ENCODE data around the gene KATNAL2. TPM values are rescaled to one million over a fixed set of nuclear protein-coding genes. Genes with fewer than 3 reads are reported as not detected.

The KATNAL2 gene
- total RNA-seq (2013) = 0.39 TPM
- polyA plus RNA-seq (under 1 TPM in 2 of 3 donors, not detected in 1; 0.35 to 0.36 TPM), polyA minus RNA-seq (0.96 and 0.97 TPM in 2 replicates), total RNA-seq (0.28 to 5.7 (median 0.86) reads per million in 11 experiments)

GRCh38 chr18:46917108-46917802, at the start of gene KATNAL2, which contains the start of gene PIAS2:
KATNAL2 (plus strand) TSS chr18:46917602; CDS start chr18:46946873, 29,271 bp downstream.
PIAS2 (minus strand) TSS chr18:46917507; CDS start chr18:46917345, 162 bp downstream.
- H3K9ac ChIP-seq (ENCODE audit: insufficient read depth, low read length, poor library complexity, severe bottlenecking) = peak within 1 kb of the TSS; percentile 74
- peaks cover 0 to 10% (median 0%) of the 10 kb centered on the region in 3 donors for H3K27me3 Mint-ChIP-seq (ENCODE audit: low read depth in 3 of 3)
- H3K27ac Mint-ChIP-seq = peak within 1 kb of the TSS; percentile 67 to 85 (median 79)
- peak; percentile 53 to 70 (median 60) for DNase-seq
- peak within 1 kb of the TSS; percentile 90 for H2AFZ ChIP-seq (ENCODE audit: insufficient read depth, low read depth, low read length, poor library complexity, severe bottlenecking)
- no peaks in the 10 kb centered on the region for H3K36me3 Mint-ChIP-seq
- under 1% methylated on average over 95 of the region's 107 CpGs for WGBS (ENCODE audit: insufficient coverage)
- H3K4me2 ChIP-seq (replicated peaks; ENCODE audit: extremely low read depth, low read length, poor library complexity, severe bottlenecking) = peak within 1 kb of the TSS; percentile 93
- peak within 1 kb of the TSS; percentile 71 to 98 (median 84) for H3K4me3 ChIP-seq (replicated peaks in 1 of 3; ENCODE audit: low read depth in 2 of 3, low read length in 3 of 3)
- H3K36me3 ChIP-seq (replicated peaks in 1 of 2; ENCODE audit: control insufficient read depth in 1 of 2, insufficient read depth in 2 of 2, low read length in 2 of 2) = no peaks in the 10 kb centered on the region
- peak within 1 kb of the TSS; percentile 36 to 73 for H3K27ac ChIP-seq (ENCODE audit: low read depth in 1 of 2, low read length in 2 of 2)
- intact Hi-C loops (cut with micrococcal nuclease) = no loop called here
- no peaks in the 10 kb centered on the region for H3K27me3 ChIP-seq (ENCODE audit: control insufficient read depth in 2 of 2, insufficient read depth in 2 of 2, low read length in 2 of 2)
- H3K4me1 ChIP-seq (ENCODE audit: control insufficient read depth in 1 of 2, insufficient read depth in 2 of 2, low read length in 2 of 2) = peaks cover 18 to 23% of the 10 kb centered on the region in 2 donors
- H4K20me1 ChIP-seq (ENCODE audit: insufficient read depth, low read length) = peaks cover 10% of the 10 kb centered on the region
- H3K79me2 ChIP-seq (ENCODE audit: insufficient read depth, low read length) = peaks cover 42% of the 10 kb centered on the region
- no peak for TF ChIP-seq CTCF (IDR thresholded peaks at IDR 0.05)
- H3K9me3 ChIP-seq (replicated peaks in 1 of 2; ENCODE audit: control insufficient read depth in 1 of 2, insufficient read depth in 1 of 2, low read length in 2 of 2) = no peaks in the 10 kb centered on the region
- peaks cover 40% of the 10 kb centered on the region for H3K4me1 Mint-ChIP-seq
- H3K4me3 Mint-ChIP-seq = peak within 1 kb of the TSS; percentile 89 to 94
- H3K9me3 Mint-ChIP-seq = peaks cover 0 to 1% (median 0%) of the 10 kb centered on the region in 7 donors

GRCh38 chr18:46868169-46868921, 49.1 kb upstream of the KATNAL2 start:
- Histone ChIP-seq H3K27ac (ENCODE audit: low read depth in 1 of 2, low read length in 2 of 2) (peak overlapping the region in 1 of 2 donors; percentile 40), H3K36me3 (replicated peaks in 1 of 2; ENCODE audit: control insufficient read depth in 1 of 2, insufficient read depth in 2 of 2, low read length in 2 of 2) (peaks cover 0 to 35% of the 10 kb centered on the region in 2 donors), H3K4me2 (replicated peaks; ENCODE audit: extremely low read depth, low read length, poor library complexity, severe bottlenecking) (no peak overlapping the region), H3K79me2 (ENCODE audit: insufficient read depth, low read length) (no peaks in the 10 kb centered on the region), H4K20me1 (ENCODE audit: insufficient read depth, low read length) (no peaks in the 10 kb centered on the region), H3K27me3 (ENCODE audit: control insufficient read depth in 2 of 2, insufficient read depth in 2 of 2, low read length in 2 of 2) (no peaks in the 10 kb centered on the region), H2AFZ (ENCODE audit: insufficient read depth, low read depth, low read length, poor library complexity, severe bottlenecking) (no peak overlapping the region), H3K9ac (ENCODE audit: insufficient read depth, low read length, poor library complexity, severe bottlenecking) (no peak overlapping the region), H3K4me1 (ENCODE audit: control insufficient read depth in 1 of 2, insufficient read depth in 2 of 2, low read length in 2 of 2) (peaks cover 0 to 5% of the 10 kb centered on the region in 2 donors), H3K9me3 (replicated peaks in 1 of 2; ENCODE audit: control insufficient read depth in 1 of 2, insufficient read depth in 1 of 2, low read length in 2 of 2) (peaks cover 30 to 31% of the 10 kb centered on the region in 2 donors), H3K4me3 (replicated peaks in 1 of 3; ENCODE audit: low read depth in 2 of 3, low read length in 3 of 3) (peak overlapping the region in 1 of 3 experiments; percentile 22)
- Mint-ChIP-seq H3K9me3 (peaks cover 27 to 42% (median 39%) of the 10 kb centered on the region in 7 donors), H3K27me3 (ENCODE audit: low read depth in 3 of 3) (no peaks in the 10 kb centered on the region), H3K4me1 (peaks cover 8% of the 10 kb centered on the region), H3K27ac (peak overlapping the region in 3 of 7 donors; percentile 37 to 66 (median 54)), H3K4me3 (no peak overlapping the region), H3K36me3 (peaks cover 8 to 28% of the 10 kb centered on the region in 2 donors)
- no peak for DNase-seq
- TF ChIP-seq CTCF (IDR thresholded peaks at IDR 0.05) = no peak
- WGBS (ENCODE audit: insufficient coverage) = 97% methylated on average over 8 of the region's 11 CpGs
- intact Hi-C loops (cut with micrococcal nuclease) = no loop called here
